HG03558 (cell line): Measurements from ENCODE around the gene C14orf132.

Experiments
- ATAC-seq: cut with Tn5 transposase; IDR thresholded peaks from one replicate; pipeline ENCODE4 v1.9.1; 2021; ENCODE audit warnings: moderate number of reproducible peaks; ENCODE audit not compliant: unreplicated experiment; ENCODE audit errors: extremely low read depth

Gene C14orf132

GRCh38 chr14:96109596-96110355, 70.6 kb downstream of the C14orf132 start:
- no peak for ATAC-seq

GRCh38 chr14:96112032-96112431, 72.9 kb downstream of the C14orf132 start:
- ATAC-seq = no peak

- ATAC-seq = no peak
These were observed 74.8 kb downstream of the C14orf132 start for GRCh38 chr14:96114002-96114401.

- no peak for ATAC-seq
These were observed 78.1 kb downstream of the C14orf132 start for GRCh38 chr14:96117101-96117897.

GRCh38 chr14:96117960-96118359, 78.8 kb downstream of the C14orf132 start:
- no peak for ATAC-seq

GRCh38 chr14:96118391-96118790, 79.2 kb downstream of the C14orf132 start:
- ATAC-seq = no peak

- no peak for ATAC-seq
These were observed 80.8 kb downstream of the C14orf132 start for GRCh38 chr14:96119947-96120346.

- no peak for ATAC-seq
These were observed 81.2 kb downstream of the C14orf132 start for GRCh38 chr14:96120392-96120791.

- ATAC-seq = no peak
These were observed 81.8 kb downstream of the C14orf132 start for GRCh38 chr14:96120941-96121340.

GRCh38 chr14:96121660-96122395, 82.7 kb downstream of the C14orf132 start:
- ATAC-seq = no peak

- no peak for ATAC-seq
These were observed 83.3 kb downstream of the C14orf132 start for GRCh38 chr14:96122496-96122895.

GRCh38 chr14:96125536-96125935, 86.4 kb downstream of the C14orf132 start:
- ATAC-seq = no peak

- ATAC-seq = no peak
These were observed 87.2 kb downstream of the C14orf132 start for GRCh38 chr14:96126339-96126782.

- no peak for ATAC-seq
These were observed 87.7 kb downstream of the C14orf132 start for GRCh38 chr14:96126783-96127271.

GRCh38 chr14:96129128-96129736, 90.1 kb downstream of the C14orf132 start:
- no peak for ATAC-seq

- no peak for ATAC-seq
These were observed 91.2 kb downstream of the C14orf132 start for GRCh38 chr14:96130391-96130790.

GRCh38 chr14:96130854-96131253, 91.7 kb downstream of the C14orf132 start:
- ATAC-seq = no peak

GRCh38 chr14:96131836-96132235, 92.7 kb downstream of the C14orf132 start:
- ATAC-seq = no peak

- ATAC-seq = no peak
These were observed 95.3 kb downstream of the C14orf132 start for GRCh38 chr14:96134508-96134907.

- ATAC-seq = no peak
These were observed 96.1 kb downstream of the C14orf132 start for GRCh38 chr14:96135285-96135684.
